DND-41 (cell line): Measurements from ENCODE around the gene ABRACL.

Experiments
- ATAC-seq: fragments of 200-7000 bp; cut with Tn5 transposase; 3 replicates; pipeline ENCODE4 v1.9.1; 2021; ENCODE audit warnings: low read depth; ENCODE audit not compliant: insufficient read depth
- DNase-seq: peaks from one replicate; pipeline ENCODE4 v3.0.0-alpha.2; 2020
- H2AFZ ChIP-seq: 2 replicates; pipeline ENCODE4 v1.6.0; 2012; ENCODE audit warnings: low read depth, low read length
- H3K27ac ChIP-seq: 2 replicates; pipeline ENCODE4 v1.5.1; 2012; ENCODE audit warnings: low read length, inconsistent platforms
- H3K27me3 ChIP-seq: fragments of 200-600 bp; sonication (generic); 2 replicates; pipeline ENCODE4 v1.6.0; 2012; ENCODE audit warnings: low read length, mild to moderate bottlenecking, inconsistent platforms; ENCODE audit not compliant: insufficient read depth, poor library complexity
- H3K36me3 ChIP-seq: 2 replicates; pipeline ENCODE4 v1.5.1; 2012; ENCODE audit warnings: low read length, inconsistent platforms; ENCODE audit not compliant: insufficient read depth
- H3K4me1 ChIP-seq: 2 replicates; pipeline ENCODE4 v1.5.1; 2012; ENCODE audit warnings: mild to moderate bottlenecking, low read length; ENCODE audit not compliant: insufficient read depth
- H3K4me2 ChIP-seq: 2 replicates; pipeline ENCODE4 v1.6.0; 2012; ENCODE audit warnings: mild to moderate bottlenecking, moderate library complexity, low read length, inconsistent platforms; ENCODE audit not compliant: insufficient read depth
- H3K4me3 ChIP-seq, 2 experiments: fragments of 200-600 bp in 1 of 2; shearing (Covaris generic) in 1 of 2; 2 replicates each; pipeline ENCODE4 v1.5.1; 2012 to 2016; ENCODE audit warnings: inconsistent platforms in 2 of 2, low read length in 2 of 2, mild to moderate bottlenecking in 2 of 2, low read depth in 1 of 2, moderate library complexity in 1 of 2
- H3K79me2 ChIP-seq: 2 replicates; pipeline ENCODE4 v1.6.0; 2012; ENCODE audit warnings: low read length, inconsistent platforms; ENCODE audit not compliant: insufficient read depth
- H3K9ac ChIP-seq: 2 replicates; pipeline ENCODE4 v1.6.0; 2012; ENCODE audit warnings: low read depth, mild to moderate bottlenecking, inconsistent platforms, low read length, moderate library complexity
- H3K9me3 ChIP-seq: 2 replicates; pipeline ENCODE4 v1.5.1; 2012; ENCODE audit warnings: low read length, moderate library complexity, mild to moderate bottlenecking, inconsistent platforms; ENCODE audit not compliant: insufficient read depth, severe bottlenecking
- H4K20me1 ChIP-seq: 2 replicates; pipeline ENCODE4 v1.6.0; 2012; ENCODE audit warnings: low read length; ENCODE audit not compliant: insufficient read depth
- EZH2 ChIP-seq: IDR thresholded peaks from 3 replicates; pipeline ENCODE4 v1.6.1; 2012; ENCODE audit warnings: borderline replicate concordance, low read depth, mild to moderate bottlenecking, moderate library complexity, low read length, inconsistent platforms; ENCODE audit not compliant: severe bottlenecking
- TF ChIP-seq, protein P1 (sequence below): IDR thresholded peaks from 2 replicates; pipeline ENCODE4 v1.5.1; 2012; ENCODE audit warnings: borderline replicate concordance, low read length, moderate library complexity, mild to moderate bottlenecking; ENCODE audit not compliant: poor library complexity, severe bottlenecking; ENCODE audit errors: extremely low read depth

The ABRACL gene, protein sequence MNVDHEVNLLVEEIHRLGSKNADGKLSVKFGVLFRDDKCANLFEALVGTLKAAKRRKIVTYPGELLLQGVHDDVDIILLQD

DNA sequence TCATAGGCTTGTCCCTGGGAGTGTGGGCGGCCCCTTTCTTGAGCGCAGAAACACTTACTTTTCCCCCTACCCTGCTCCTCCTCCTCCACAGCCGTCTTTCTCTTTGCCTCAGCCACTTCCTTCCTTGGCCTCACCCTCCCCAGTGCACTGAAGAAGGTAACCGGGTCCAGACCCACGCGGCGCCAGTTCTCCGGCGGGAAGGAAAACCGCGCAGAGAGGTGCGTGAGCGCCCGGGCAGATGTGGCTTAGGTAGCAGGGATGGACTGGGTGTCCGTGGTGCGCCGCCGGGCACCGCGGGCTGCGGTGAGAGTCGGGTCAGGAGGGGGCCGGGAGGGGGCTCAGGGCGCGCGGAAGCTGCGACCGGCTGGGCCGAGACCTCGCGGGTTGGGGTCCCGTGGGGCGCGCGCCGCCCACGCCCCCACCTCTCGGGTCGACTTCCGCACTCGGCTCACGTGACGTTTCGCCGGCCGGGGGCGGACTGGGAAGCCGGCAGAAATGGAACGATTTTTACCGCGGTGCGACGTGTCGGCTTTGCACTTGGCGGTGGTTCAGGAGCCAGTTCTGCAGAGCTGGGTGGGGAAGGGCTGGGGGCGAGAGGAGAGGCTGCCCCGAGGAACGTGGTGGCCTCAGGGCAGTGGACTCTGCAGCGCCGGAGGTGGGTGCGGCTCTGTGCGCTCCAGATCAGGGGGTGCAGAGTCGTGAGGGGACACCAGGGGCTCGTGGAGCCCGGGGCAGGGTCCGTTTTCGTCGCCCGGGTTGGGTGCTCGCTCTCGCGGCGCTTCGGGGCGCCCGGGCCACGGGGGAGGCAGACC is at the start of gene ABRACL:
ABRACL (plus strand) TSS at position 88 of the 812 bp plus-strand sequence. CDS start 5,416 bp downstream, outside the sequence.
- peak; percentile 90 for ATAC-seq

DNA sequence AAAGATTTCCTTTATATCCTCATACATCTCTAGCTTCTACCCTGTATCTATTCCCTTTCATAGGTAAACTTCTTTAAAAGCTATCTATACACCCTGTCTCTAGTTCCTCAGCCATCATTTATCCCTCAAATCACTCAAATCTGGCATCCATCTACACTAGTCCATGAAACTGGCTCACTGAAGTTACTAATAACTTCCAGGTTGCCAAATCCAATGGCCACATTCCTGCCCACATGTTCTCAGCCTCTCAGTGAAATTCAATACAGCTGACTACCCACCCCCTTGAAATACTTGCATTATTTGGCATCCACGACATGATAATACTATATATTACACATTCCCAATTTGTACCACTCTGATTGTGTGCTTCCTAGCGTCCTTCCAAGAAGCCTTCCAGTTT is 49.2 kb upstream of the ABRACL start:
- TF ChIP-seq, protein P1, sequence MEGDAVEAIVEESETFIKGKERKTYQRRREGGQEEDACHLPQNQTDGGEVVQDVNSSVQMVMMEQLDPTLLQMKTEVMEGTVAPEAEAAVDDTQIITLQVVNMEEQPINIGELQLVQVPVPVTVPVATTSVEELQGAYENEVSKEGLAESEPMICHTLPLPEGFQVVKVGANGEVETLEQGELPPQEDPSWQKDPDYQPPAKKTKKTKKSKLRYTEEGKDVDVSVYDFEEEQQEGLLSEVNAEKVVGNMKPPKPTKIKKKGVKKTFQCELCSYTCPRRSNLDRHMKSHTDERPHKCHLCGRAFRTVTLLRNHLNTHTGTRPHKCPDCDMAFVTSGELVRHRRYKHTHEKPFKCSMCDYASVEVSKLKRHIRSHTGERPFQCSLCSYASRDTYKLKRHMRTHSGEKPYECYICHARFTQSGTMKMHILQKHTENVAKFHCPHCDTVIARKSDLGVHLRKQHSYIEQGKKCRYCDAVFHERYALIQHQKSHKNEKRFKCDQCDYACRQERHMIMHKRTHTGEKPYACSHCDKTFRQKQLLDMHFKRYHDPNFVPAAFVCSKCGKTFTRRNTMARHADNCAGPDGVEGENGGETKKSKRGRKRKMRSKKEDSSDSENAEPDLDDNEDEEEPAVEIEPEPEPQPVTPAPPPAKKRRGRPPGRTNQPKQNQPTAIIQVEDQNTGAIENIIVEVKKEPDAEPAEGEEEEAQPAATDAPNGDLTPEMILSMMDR: no peak
- no peak for TF ChIP-seq EZH2
- Histone ChIP-seq H3K27me3 (no peaks in the 10 kb centered on the region), H3K9me3 (no peaks in the 10 kb centered on the region), H3K27ac (no peak overlapping the region), H3K36me3 (no peaks in the 10 kb centered on the region), H3K9ac (no peak overlapping the region), H3K4me2 (no peak overlapping the region), H3K4me3 (no peak overlapping the region), H3K4me1 (peaks cover 14% of the 10 kb centered on the region), H3K79me2 (peaks cover 100% of the 10 kb centered on the region), H2AFZ (no peak overlapping the region), H4K20me1 (peaks cover 88% of the 10 kb centered on the region)
- ATAC-seq (no peak), DNase-seq (no peak)

More for the DNA sequence above, at the start of gene ABRACL:
- H3K4me1 ChIP-seq: peaks cover 40% of the 10 kb centered on the region
- H4K20me1 ChIP-seq: peaks cover 13% of the 10 kb centered on the region; the same call in 1 of the 2 replicates
- TF ChIP-seq, protein P1: peak; percentile 2
- TF ChIP-seq EZH2: no peak
- H3K79me2 ChIP-seq: peaks cover 62% of the 10 kb centered on the region
- H3K9ac ChIP-seq: peak within 1 kb of the TSS; percentile 81
- no peaks in the 10 kb centered on the region for H3K9me3 ChIP-seq
- H3K4me2 ChIP-seq: peak within 1 kb of the TSS; percentile 73
- H3K36me3 ChIP-seq: peaks cover 8% of the 10 kb centered on the region
- peak within 1 kb of the TSS; percentile 85 for H3K27ac ChIP-seq
- H3K27me3 ChIP-seq: no peaks in the 10 kb centered on the region
- peak within 1 kb of the TSS; percentile 53 to 69 for H3K4me3 ChIP-seq
- peak within 1 kb of the TSS; percentile 85 for H2AFZ ChIP-seq
- DNase-seq: peak; percentile 88

DNA sequence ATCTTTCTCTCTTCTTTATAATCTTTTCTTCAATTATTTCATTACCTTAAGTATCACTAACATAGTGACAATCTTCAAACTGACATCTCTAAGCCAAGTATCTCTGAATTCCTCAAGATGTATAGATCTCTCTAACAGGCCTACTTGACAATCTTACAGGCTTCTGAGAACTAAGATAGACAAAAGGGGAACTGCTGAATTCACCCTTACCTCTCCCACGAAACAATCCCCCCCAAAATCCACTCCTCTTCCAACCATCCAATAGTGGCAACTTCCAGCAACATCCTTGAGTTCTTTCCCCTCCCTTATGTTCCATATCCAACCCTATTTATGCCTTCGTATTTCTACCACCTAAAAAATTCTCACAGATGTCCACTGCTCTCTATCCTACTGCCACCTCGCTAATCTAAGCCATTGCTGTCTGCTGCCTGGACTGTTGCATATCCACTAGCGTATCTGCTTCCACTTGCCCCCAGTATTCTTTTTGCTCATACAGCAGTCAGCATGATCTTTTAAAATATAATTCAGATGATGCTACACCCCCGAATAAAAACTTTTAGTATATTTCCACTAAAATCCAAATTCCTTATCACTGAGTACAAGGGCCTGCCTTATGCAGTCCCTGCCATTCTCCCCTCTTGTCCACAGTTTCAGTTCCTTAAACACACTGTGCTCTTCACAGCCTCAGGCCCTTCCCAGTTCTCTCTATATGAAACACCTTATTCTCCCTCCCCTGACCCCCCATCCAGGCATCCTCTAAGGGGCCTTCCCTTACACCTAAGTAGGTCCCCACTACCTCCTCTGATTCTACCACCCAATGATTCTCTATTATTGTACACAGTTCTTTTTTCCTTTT is 48.5 kb upstream of the ABRACL start:
- Histone ChIP-seq H3K36me3 (no peaks in the 10 kb centered on the region), H2AFZ (no peak overlapping the region), H3K27me3 (no peaks in the 10 kb centered on the region), H3K79me2 (peaks cover 100% of the 10 kb centered on the region), H3K27ac (no peak overlapping the region), H3K4me1 (peaks cover 21% of the 10 kb centered on the region), H3K4me3 (no peak overlapping the region), H3K9ac (no peak overlapping the region), H3K9me3 (no peaks in the 10 kb centered on the region), H3K4me2 (no peak overlapping the region), H4K20me1 (peaks cover 88% of the 10 kb centered on the region)
- DNase-seq: no peak
- no peak for ATAC-seq
- TF ChIP-seq, protein P1: no peak
- no peak for TF ChIP-seq EZH2
